GM12878 (cell line): Measurements from ENCODE around the gene CDC42SE1. TPM values are rescaled to one million over a fixed set of nuclear protein-coding genes. Genes with fewer than 3 reads are reported as not detected.

Experiments used
- ATAC-seq: fragments of 200-7000 bp; cut with Tn5 transposase; 3 replicates; pipeline ENCODE4 v1.9.1; 2020; ENCODE audit warnings: mild to moderate bottlenecking, moderate library complexity
- BruUV-seq: library from RNA; stranded (reverse); fragments of 400-500 nt; replicated peaks from 2 replicates; lab custom pipeline; 2021; lab: Mats Ljungman, UMichigan
- CTCF ChIA-PET: fragments of 300-600 bp; sonication (Branson Sonifier 250); formaldehyde crosslinking; extraction: SDS; loops from one replicate; lab custom pipeline; 2021; ENCODE audit warnings: inconsistent platforms; lab: Yijun Ruan, JAX
- POLR2A ChIA-PET: fragments of 350-600 bp; formaldehyde crosslinking; extraction: SDS; loops from one replicate; lab custom pipeline; 2021; ENCODE audit warnings: inconsistent platforms; lab: Charles Lee
- RAD21 ChIA-PET: fragments of 300-600 bp; sonication (Branson Sonifier 250); formaldehyde crosslinking; loops from one replicate; lab custom pipeline; 2023; ENCODE audit warnings: antibody characterized with exemption; ENCODE audit not compliant: unreplicated experiment; lab: Charles Lee
- SMC1A ChIA-PET: fragments of 300-600 bp; sonication (Branson Sonifier 250); formaldehyde crosslinking; loops from one replicate; lab custom pipeline; 2023; ENCODE audit not compliant: unreplicated experiment, uncharacterized antibody; lab: Charles Lee
- DNase-seq: peaks from one replicate; pipeline ENCODE4 v3.0.0-alpha.2; 2011; ENCODE audit warnings: low read depth, low spot score
- FAIRE-seq: peaks from 3 replicates; lab custom pipeline; 2011; peaks lifted over from hg19 to GRCh38; lab: Jason Lieb, UNC
- H2AFZ ChIP-seq: 2 replicates; pipeline ENCODE4 v1.6.0; 2011; ENCODE audit warnings: low read depth, low read length, control low read depth; ENCODE audit not compliant: control insufficient read depth
- H3K27ac ChIP-seq: 2 replicates; pipeline ENCODE4 v1.5.1; 2011; ENCODE audit warnings: control low read depth; ENCODE audit not compliant: control insufficient read depth, insufficient read depth
- H3K27me3 ChIP-seq, 2 experiments: replicated peaks in 1 of 2; 2 replicates each; pipeline versions ENCODE4 v1.6.0 to v1.6.1; 2011; ENCODE audit warnings: low read length in 1 of 2; ENCODE audit not compliant: control insufficient read depth in 2 of 2, insufficient read depth in 2 of 2
- H3K36me3 ChIP-seq, 2 experiments: 2 replicates each; pipeline ENCODE4 v1.5.1; 2011; ENCODE audit warnings: low read length in 1 of 2; ENCODE audit not compliant: control insufficient read depth in 2 of 2, insufficient read depth in 2 of 2
- H3K4me1 ChIP-seq: 2 replicates; pipeline ENCODE4 v1.6.1; 2011; ENCODE audit warnings: mild to moderate bottlenecking, low read length, moderate library complexity, mixed read lengths; ENCODE audit not compliant: control insufficient read depth, insufficient read depth
- H3K4me2 ChIP-seq: 2 replicates; pipeline ENCODE4 v1.6.0; 2011; ENCODE audit warnings: control low read depth; ENCODE audit not compliant: control insufficient read depth, insufficient read depth
- H3K4me3 ChIP-seq: fragments of 200-600 bp; sonication (generic); 2 replicates; pipeline ENCODE4 v1.5.1; 2016
- H3K79me2 ChIP-seq: 2 replicates; pipeline ENCODE4 v1.6.0; 2011; ENCODE audit warnings: low read length; ENCODE audit not compliant: control insufficient read depth, insufficient read depth
- H3K9ac ChIP-seq: 2 replicates; pipeline ENCODE4 v1.8.0; 2011; ENCODE audit warnings: low read length, control low read depth, mixed read lengths; ENCODE audit not compliant: control insufficient read depth, insufficient read depth
- H3K9me3 ChIP-seq: replicated peaks from 3 replicates; pipeline ENCODE4 v1.5.1; 2011; ENCODE audit warnings: mild to moderate bottlenecking, low read length; ENCODE audit not compliant: control insufficient read depth, insufficient read depth
- H4K20me1 ChIP-seq: 2 replicates; pipeline ENCODE4 v1.6.0; 2011; ENCODE audit not compliant: control insufficient read depth, insufficient read depth
- CBX3 ChIP-seq: fragments of 200-600 bp; sonication (generic); IDR thresholded peaks from 2 replicates; pipeline ENCODE4 v1.6.1; 2016; ENCODE audit warnings: low read depth, borderline replicate concordance
- CEBPB ChIP-seq, 2 experiments: fragments of 150-350 bp in 1 of 2; IDR thresholded peaks; 2 replicates each; pipeline ENCODE4 v1.6.1; 2012 to 2014; ENCODE audit warnings: low read depth in 2 of 2, low read length in 2 of 2, borderline replicate concordance in 1 of 2, inconsistent platforms in 1 of 2
- ESRRA ChIP-seq: IDR thresholded peaks from 2 replicates; pipeline ENCODE4 v1.6.1; 2012; ENCODE audit warnings: mild to moderate bottlenecking, low read length, improper control_type of control experiment
- KLF5 ChIP-seq: fragments of 450-650 bp; IDR thresholded peaks from 2 replicates; pipeline ENCODE4 v1.6.1; 2014; ENCODE audit warnings: mild to moderate bottlenecking; ENCODE audit not compliant: partially characterized antibody
- NFXL1 ChIP-seq: fragments of 450-650 bp; IDR thresholded peaks from 2 replicates; pipeline ENCODE4 v1.6.1; 2017; ENCODE audit warnings: antibody characterized with exemption, mild to moderate bottlenecking, borderline replicate concordance
- NR2F1 ChIP-seq: fragments of 450-650 bp; conservative IDR thresholded peaks from 2 replicates; pipeline ENCODE4 v1.6.1; 2017; ENCODE audit warnings: mild to moderate bottlenecking
- PAX8 ChIP-seq: fragments of 450-650 bp; IDR thresholded peaks from 2 replicates; pipeline ENCODE4 v1.6.1; 2017; ENCODE audit warnings: mild to moderate bottlenecking, moderate library complexity
- SMARCA5 ChIP-seq: fragments of 450-650 bp; IDR thresholded peaks from 2 replicates; pipeline ENCODE4 v1.6.1; 2017; ENCODE audit warnings: mild to moderate bottlenecking
- SMC3 ChIP-seq: IDR thresholded peaks from 2 replicates; pipeline ENCODE4 v1.6.1; 2011; ENCODE audit warnings: low read length, improper control_type of control experiment, borderline replicate concordance
- SUPT20H ChIP-seq: IDR thresholded peaks from 2 replicates; pipeline ENCODE4 v1.6.1; 2011; ENCODE audit warnings: low read depth, mild to moderate bottlenecking, low read length, moderate library complexity, borderline replicate concordance; ENCODE audit not compliant: control insufficient read depth
- TCF3 ChIP-seq: IDR thresholded peaks from 2 replicates; pipeline ENCODE4 v1.6.1; 2012; ENCODE audit warnings: low read depth, mild to moderate bottlenecking, low read length, borderline replicate concordance; ENCODE audit not compliant: insufficient read depth
- TCF7 ChIP-seq: IDR thresholded peaks from 2 replicates; pipeline ENCODE4 v1.6.1; 2014; ENCODE audit warnings: antibody characterized with exemption, borderline replicate concordance
- ZZZ3 ChIP-seq: IDR thresholded peaks from 2 replicates; pipeline ENCODE4 v1.6.1; 2011; ENCODE audit warnings: low read depth; ENCODE audit not compliant: control insufficient read depth, insufficient read length
- WGBS: methylation state at CpG from one replicate; pipeline ENCODE4 v1.1.6; 2016; ENCODE audit warnings: low lambda C conversion rate; ENCODE audit not compliant: insufficient replicate concordance, insufficient coverage; ENCODE audit errors: missing lambda C conversion rate; 5-methylcytosine and 5-hydroxymethylcytosine counted together
- in situ Hi-C: fragments of 300-500 bp; cut with MboI; formaldehyde crosslinking; loops from 9 replicates; pipeline ENCODE4 v1.14.3; 2018; ENCODE audit warnings: mixed read lengths
- intact Hi-C: fragments of 100-400 bp; cut with micrococcal nuclease; formaldehyde crosslinking; loops from one replicate; pipeline ENCODE4 v1.14.2; 2022; ENCODE audit not compliant: unreplicated experiment
- polyA plus RNA-seq, 11 experiments: library from polyadenylated mRNA; depleted of rRNA in 4 of 11; unstranded in 6 of 11; stranded (reverse) in 5 of 11; fragments of >200 nt; fragmentation: Nextera tagmentation in 4 of 11; fragmentation: Illumina TruSeq in 1 of 11; extraction: Ambion mirVana in 4 of 11; extraction: Trizol in 1 of 11; gene quantifications; 1 replicate in 1 of 11; 2 replicates in 10 of 11; pipeline versions ENCODE4 v1.2.1 to v1.2.3, GENCODE V29; 2011 to 2016; ENCODE audit warnings: inconsistent platforms in 2 of 11, missing spikeins in 2 of 11, low read depth in 1 of 11
- total RNA-seq, 4 experiments: library from RNA; depleted of rRNA in 3 of 4; stranded (reverse); fragments of >200 nt in 3 of 4; fragmentation: Illumina TruSeq in 1 of 4; extraction: Trizol in 1 of 4; gene quantifications; 2 replicates each; pipeline versions ENCODE4 v1.2.1 to v1.2.3, GENCODE V29; 2013 to 2021
- TF ChIP-seq, protein P1 (sequence below): IDR thresholded peaks from 2 replicates; pipeline ENCODE4 v1.6.1; 2011; ENCODE audit warnings: low read depth, low read length, improper control_type of control experiment, borderline replicate concordance
- TF ChIP-seq, protein P2 (sequence below): fragments of 450-650 bp; IDR thresholded peaks from 2 replicates; pipeline ENCODE4 v1.6.1; 2016; ENCODE audit warnings: mild to moderate bottlenecking
- TF ChIP-seq, protein P3 (sequence below): IDR thresholded peaks from 2 replicates; pipeline ENCODE4 v1.6.1; 2011; ENCODE audit warnings: borderline replicate concordance, low read depth, mild to moderate bottlenecking, moderate library complexity, mixed read lengths, low read length; ENCODE audit not compliant: insufficient read depth; ENCODE audit errors: extremely low read length

CDC42SE1 gene
- total and polyA plus RNA-seq, 10 of the 15 experiments (the other 5 are each of a cell fraction or from before 2014, with no cell fraction given) = 35.7 to 112 (median 74.3) TPM

DNA sequence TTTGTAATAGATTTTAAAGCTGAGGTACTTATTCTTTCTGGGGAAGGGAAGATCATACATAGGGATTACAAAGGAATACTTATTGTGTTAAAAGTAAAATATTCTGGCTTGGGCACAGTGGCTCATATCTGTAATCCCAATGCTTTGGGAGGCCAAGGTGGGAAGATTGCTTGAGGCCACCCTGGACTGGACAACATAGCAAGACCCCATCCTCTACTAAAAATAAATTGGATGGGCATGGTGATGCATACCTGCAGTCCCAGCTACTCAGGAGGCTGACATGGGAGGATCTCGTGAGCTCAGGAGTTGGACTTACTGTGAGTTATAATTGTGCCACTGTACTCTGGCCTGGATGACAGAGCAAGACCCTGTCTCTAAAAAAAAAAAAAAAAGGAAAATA lies 38.7 kb upstream of the CDC42SE1 start:
- Histone ChIP-seq H3K79me2 (no peaks in the 10 kb centered on the region), H3K36me3 (no peaks in the 10 kb centered on the region), H3K27ac (no peak overlapping the region), H3K4me3 (no peak overlapping the region), H3K27me3 (no peaks in the 10 kb centered on the region), H3K9ac (no peak overlapping the region), H3K4me1 (no peaks in the 10 kb centered on the region), H3K9me3 (no peaks in the 10 kb centered on the region), H3K4me2 (no peak overlapping the region), H4K20me1 (no peaks in the 10 kb centered on the region), H2AFZ (no peak overlapping the region)
- ChIA-PET RAD21 (interaction anchor here (11.3 kb wide), 1 partner anchor 57 kb away, joined by 198 read pairs; the partner anchor contains the start of gene TNFAIP8L2), SMC1A (interaction anchor here (0.6 to 13.2 kb wide), 4 partner anchors 26 to 451 kb away, joined by 3 to 282 read pairs (median 6); partner anchors contain the start of genes PSMD4 and TNFAIP8L2), POLR2A (interaction anchor here (0.6 to 0.7 kb wide), 3 partner anchors 48 to 401 kb away, joined by 3 to 5 read pairs (median 3); no protein-coding TSS in a partner anchor), CTCF (interaction anchor here (1.1 to 10.4 kb wide), 3 partner anchors 10 to 57 kb away, joined by 3 to 353 read pairs (median 18); partner anchors contain the start of gene TNFAIP8L2)
- DNase-seq (no peak), ATAC-seq (no peak), FAIRE-seq (no peak)
- intact Hi-C loops = loop anchor here (2.0 kb wide), 1 partner anchor 153 kb away; no protein-coding TSS in a partner anchor
- no TSS peak for BruUV-seq
- in situ Hi-C loops = loop anchor here (5.0 kb wide), 1 partner anchor 59 kb away; the partner anchor contains the start of gene TNFAIP8L2
- 91% methylated on average over 1 of the region's 1 CpG for WGBS
- TF ChIP-seq CBX3 (no peak), SMC3 (no peak), NR2F1 (no peak), PAX8 (no peak), ZZZ3 (no peak), TCF3 (no peak), CEBPB (IDR thresholded peaks at IDR 0.05; ENCODE audit: borderline replicate concordance in 1 of 2, low read depth in 2 of 2, low read length in 2 of 2) (no peak), ESRRA (no peak), TCF7 (no peak), SUPT20H (no peak), KLF5 (no peak), SMARCA5 (no peak), NFXL1 (no peak)
- TF ChIP-seq, protein P1, sequence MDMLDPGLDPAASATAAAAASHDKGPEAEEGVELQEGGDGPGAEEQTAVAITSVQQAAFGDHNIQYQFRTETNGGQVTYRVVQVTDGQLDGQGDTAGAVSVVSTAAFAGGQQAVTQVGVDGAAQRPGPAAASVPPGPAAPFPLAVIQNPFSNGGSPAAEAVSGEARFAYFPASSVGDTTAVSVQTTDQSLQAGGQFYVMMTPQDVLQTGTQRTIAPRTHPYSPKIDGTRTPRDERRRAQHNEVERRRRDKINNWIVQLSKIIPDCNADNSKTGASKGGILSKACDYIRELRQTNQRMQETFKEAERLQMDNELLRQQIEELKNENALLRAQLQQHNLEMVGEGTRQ = no peak
- TF ChIP-seq, protein P2, sequence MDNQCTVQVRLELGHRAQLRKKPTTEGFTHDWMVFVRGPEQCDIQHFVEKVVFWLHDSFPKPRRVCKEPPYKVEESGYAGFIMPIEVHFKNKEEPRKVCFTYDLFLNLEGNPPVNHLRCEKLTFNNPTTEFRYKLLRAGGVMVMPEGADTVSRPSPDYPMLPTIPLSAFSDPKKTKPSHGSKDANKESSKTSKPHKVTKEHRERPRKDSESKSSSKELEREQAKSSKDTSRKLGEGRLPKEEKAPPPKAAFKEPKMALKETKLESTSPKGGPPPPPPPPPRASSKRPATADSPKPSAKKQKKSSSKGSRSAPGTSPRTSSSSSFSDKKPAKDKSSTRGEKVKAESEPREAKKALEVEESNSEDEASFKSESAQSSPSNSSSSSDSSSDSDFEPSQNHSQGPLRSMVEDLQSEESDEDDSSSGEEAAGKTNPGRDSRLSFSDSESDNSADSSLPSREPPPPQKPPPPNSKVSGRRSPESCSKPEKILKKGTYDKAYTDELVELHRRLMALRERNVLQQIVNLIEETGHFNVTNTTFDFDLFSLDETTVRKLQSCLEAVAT = no peak
- TF ChIP-seq, protein P3, sequence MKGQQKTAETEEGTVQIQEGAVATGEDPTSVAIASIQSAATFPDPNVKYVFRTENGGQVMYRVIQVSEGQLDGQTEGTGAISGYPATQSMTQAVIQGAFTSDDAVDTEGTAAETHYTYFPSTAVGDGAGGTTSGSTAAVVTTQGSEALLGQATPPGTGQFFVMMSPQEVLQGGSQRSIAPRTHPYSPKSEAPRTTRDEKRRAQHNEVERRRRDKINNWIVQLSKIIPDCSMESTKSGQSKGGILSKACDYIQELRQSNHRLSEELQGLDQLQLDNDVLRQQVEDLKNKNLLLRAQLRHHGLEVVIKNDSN = no peak
